ENCODE measurements around the gene MYO7A. TPM values are rescaled to one million over a fixed set of nuclear protein-coding genes. Genes with fewer than 3 reads are reported as not detected.

MYO7A gene
- total RNA-seq, 4 donors from 2014 or later, result 3.8 to 8.7 (median 5.7) TPM

GRCh38 chr11:77198440-77198849 lies 70.4 kb downstream of the MYO7A start:
- H3K4me1 ChIP-seq, result no peaks in the 10 kb centered on the region
- intact Hi-C loops (cut with DNase I), result loop anchor here (10.0 kb wide), 1 partner anchor 154 kb away; no protein-coding TSS in a partner anchor
- peak; percentile 19 to 30 for DNase-seq
- 55 to 64% methylated on average over 11 of the region's 11 CpGs for WGBS, 2 donors
- H3K36me3 ChIP-seq, result no peaks in the 10 kb centered on the region
- TF ChIP-seq POLR2A (IDR thresholded peaks at IDR 0.05), result no peak
- TF ChIP-seq CTCF (IDR thresholded peaks at IDR 0.05), result peak in 1 of 6 experiments; percentile 25
- no peak overlapping the region for H3K27ac ChIP-seq
- no peaks in the 10 kb centered on the region for H3K27me3 ChIP-seq
- H3K9me3 ChIP-seq, result no peaks in the 10 kb centered on the region
- no peak overlapping the region for H3K4me3 ChIP-seq (replicated peaks in 1 of 3)

GRCh38 chr11:77199137-77199745 lies 71.2 kb downstream of the MYO7A start:
- no peaks in the 10 kb centered on the region for H3K9me3 ChIP-seq
- H3K27me3 ChIP-seq, result no peaks in the 10 kb centered on the region
- intact Hi-C loops (cut with DNase I), result loop anchor here (10.0 kb wide), 1 partner anchor 154 kb away; no protein-coding TSS in a partner anchor
- H3K27ac ChIP-seq, result no peak overlapping the region
- no peak overlapping the region for H3K4me3 ChIP-seq (replicated peaks in 1 of 3)
- no peaks in the 10 kb centered on the region for H3K36me3 ChIP-seq
- 98 to 100% methylated on average over 3 to 8 of the region's 13 CpGs for WGBS, 2 donors
- no peak for DNase-seq
- no peaks in the 10 kb centered on the region for H3K4me1 ChIP-seq
- TF ChIP-seq CTCF (IDR thresholded peaks at IDR 0.05) (no peak), POLR2A (IDR thresholded peaks at IDR 0.05) (no peak)

GRCh38 chr11:77200351-77201268 lies 72.6 kb downstream of the MYO7A start:
- no peaks in the 10 kb centered on the region for H3K9me3 ChIP-seq
- no peak for TF ChIP-seq CTCF (IDR thresholded peaks at IDR 0.05)
- no peak for TF ChIP-seq POLR2A (IDR thresholded peaks at IDR 0.05)
- no peaks in the 10 kb centered on the region for H3K27me3 ChIP-seq
- intact Hi-C loops (cut with DNase I), result no loop called here
- no peaks in the 10 kb centered on the region for H3K36me3 ChIP-seq
- H3K4me3 ChIP-seq (replicated peaks in 1 of 3), result no peak overlapping the region
- H3K27ac ChIP-seq, result no peak overlapping the region
- no peak for DNase-seq
- no peaks in the 10 kb centered on the region for H3K4me1 ChIP-seq
- 75 to 77% methylated on average over 11 of the region's 12 CpGs for WGBS, 2 donors

- DNase-seq, result no peak
- Histone ChIP-seq H3K36me3 (no peaks in the 10 kb centered on the region), H3K4me3 (replicated peaks in 1 of 3) (no peak overlapping the region), H3K27ac (no peak overlapping the region), H3K9me3 (no peaks in the 10 kb centered on the region), H3K27me3 (no peaks in the 10 kb centered on the region), H3K4me1 (no peaks in the 10 kb centered on the region)
- 91 to 94% methylated on average over 11 of the region's 11 CpGs for WGBS, 2 donors
- intact Hi-C loops (cut with DNase I), result no loop called here
- no peak for TF ChIP-seq CTCF (IDR thresholded peaks at IDR 0.05)
- no peak for TF ChIP-seq POLR2A (IDR thresholded peaks at IDR 0.05)
These were observed 73.3 kb downstream of the MYO7A start for GRCh38 chr11:77201370-77201769.

All from thyroid gland (tissue), 4 donors.